Ovary (tissue), 3 donors: ENCODE measurements around the gene EMD.

Experiments used
- EP300 ChIP-seq: sonication (generic); formaldehyde crosslinking; IDR thresholded peaks from one replicate; pipeline ENCODE4 v1.6.1; 2017; ENCODE audit warnings: antibody characterized with exemption
- POLR2A ChIP-seq: fragments of 450-650 bp; IDR thresholded peaks from one replicate; pipeline ENCODE4 v1.6.1; 2017; ENCODE audit warnings: antibody characterized with exemption, mild to moderate bottlenecking, moderate library complexity
- TF ChIP-seq, protein P1 (sequence below), 3 donors: fragments of 450-650 bp in 2 of 3; fragments of 200-600 bp in 1 of 3; IDR thresholded peaks; one replicate each; pipeline versions ENCODE4 v1.5.1 to v1.8.0; 2016 to 2022; ENCODE audit warnings: antibody characterized with exemption in 3 of 3, mild to moderate bottlenecking in 1 of 3
- donor health status: DM: no; HTN: no; CAD: no.

DNA sequence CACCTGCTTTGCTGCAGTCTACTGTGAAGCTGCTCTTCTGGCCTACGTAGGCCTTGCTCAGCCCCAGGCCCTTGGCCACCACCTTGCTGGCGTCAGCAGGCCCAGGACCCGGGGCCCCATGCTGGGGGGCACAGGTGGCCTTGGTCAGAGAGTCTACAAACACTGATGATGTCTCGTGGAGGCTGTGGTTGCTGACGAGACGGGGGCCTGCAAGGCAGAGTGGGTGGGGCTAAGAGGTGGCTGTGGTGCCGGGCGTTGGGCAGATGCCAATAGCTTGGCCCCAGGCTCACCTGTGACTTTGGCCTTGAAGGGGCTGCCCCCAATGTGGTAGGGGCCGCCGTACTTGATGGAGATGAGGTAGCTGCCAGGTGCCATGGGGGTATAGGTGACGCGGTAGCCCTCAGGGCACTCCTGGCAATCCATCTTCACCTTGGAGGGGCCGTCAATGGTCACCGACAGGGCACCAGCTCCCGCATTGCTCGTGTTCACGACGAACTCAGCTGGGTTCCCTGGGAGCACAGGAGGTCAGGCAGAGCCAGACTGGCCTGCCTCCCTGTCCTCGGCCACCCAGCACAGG, 29.6 kb upstream of the EMD start:
- TF ChIP-seq, protein P1, sequence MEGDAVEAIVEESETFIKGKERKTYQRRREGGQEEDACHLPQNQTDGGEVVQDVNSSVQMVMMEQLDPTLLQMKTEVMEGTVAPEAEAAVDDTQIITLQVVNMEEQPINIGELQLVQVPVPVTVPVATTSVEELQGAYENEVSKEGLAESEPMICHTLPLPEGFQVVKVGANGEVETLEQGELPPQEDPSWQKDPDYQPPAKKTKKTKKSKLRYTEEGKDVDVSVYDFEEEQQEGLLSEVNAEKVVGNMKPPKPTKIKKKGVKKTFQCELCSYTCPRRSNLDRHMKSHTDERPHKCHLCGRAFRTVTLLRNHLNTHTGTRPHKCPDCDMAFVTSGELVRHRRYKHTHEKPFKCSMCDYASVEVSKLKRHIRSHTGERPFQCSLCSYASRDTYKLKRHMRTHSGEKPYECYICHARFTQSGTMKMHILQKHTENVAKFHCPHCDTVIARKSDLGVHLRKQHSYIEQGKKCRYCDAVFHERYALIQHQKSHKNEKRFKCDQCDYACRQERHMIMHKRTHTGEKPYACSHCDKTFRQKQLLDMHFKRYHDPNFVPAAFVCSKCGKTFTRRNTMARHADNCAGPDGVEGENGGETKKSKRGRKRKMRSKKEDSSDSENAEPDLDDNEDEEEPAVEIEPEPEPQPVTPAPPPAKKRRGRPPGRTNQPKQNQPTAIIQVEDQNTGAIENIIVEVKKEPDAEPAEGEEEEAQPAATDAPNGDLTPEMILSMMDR (IDR thresholded peaks at IDR 0.05): no peak
- TF ChIP-seq POLR2A (no peak), EP300 (no peak)
